ENCODE data around the gene PCDHB11.
"Not testable (repeated sequence)": the region's sequence is repeated elsewhere in the genome, so short reads cannot be mapped to it uniquely, and the experiment has no call there.

PCDHB11 gene

DNA sequence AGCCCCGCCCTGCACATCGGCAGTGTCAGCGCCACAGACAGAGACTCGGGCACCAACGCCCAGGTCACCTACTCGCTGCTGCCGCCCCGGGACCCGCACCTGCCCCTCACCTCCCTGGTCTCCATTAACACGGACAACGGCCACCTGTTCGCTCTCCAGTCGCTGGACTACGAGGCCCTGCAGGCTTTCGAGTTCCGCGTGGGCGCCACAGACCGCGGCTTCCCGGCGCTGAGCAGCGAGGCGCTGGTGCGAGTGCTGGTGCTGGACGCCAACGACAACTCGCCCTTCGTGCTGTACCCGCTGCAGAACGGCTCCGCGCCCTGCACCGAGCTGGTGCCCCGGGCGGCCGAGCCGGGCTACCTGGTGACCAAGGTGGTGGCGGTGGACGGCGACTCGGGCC, 47.5 kb downstream of the PCDHB11 start:
- not testable (repeated sequence) for DNase-seq

DNA sequence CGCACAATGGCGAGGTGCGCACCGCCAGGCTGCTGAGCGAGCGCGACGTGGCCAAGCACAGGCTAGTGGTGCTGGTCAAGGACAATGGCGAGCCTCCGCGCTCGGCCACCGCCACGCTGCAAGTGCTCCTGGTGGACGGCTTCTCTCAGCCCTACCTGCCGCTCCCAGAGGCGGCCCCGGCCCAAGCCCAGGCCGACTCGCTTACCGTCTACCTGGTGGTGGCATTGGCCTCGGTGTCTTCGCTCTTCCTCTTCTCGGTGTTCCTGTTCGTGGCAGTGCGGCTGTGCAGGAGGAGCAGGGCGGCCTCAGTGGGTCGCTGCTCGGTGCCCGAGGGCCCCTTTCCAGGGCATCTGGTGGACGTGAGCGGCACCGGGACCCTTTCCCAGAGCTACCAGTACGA, 48.0 kb downstream of the PCDHB11 start:
- DNase-seq, result not testable (repeated sequence)

DNA sequence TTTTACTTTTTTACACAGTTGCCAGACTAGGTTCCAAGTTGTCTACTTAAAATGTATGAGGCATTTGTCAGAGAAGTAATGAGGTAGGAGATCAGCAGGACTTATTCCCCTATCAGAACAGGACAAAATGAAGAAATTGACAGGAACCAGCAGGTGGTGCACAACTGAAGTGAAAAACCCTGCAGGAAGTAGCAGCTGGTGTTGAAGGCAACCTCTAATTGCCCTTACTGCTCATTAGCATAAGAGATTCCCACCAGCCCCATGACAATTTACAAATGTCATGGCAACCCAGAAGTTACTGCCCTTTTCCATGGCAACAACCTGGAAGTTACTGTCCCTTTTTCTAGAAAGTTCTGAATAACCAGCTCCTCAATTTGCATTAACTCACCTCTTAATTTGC, 51.1 kb downstream of the PCDHB11 start:
- DNase-seq, result no peak

Measured in effector CD8-positive, alpha-beta T cell (primary cell).